Activated naive CD4-positive, alpha-beta T cell treated with anti-CD3 and anti-CD28 coated beads, Interleukin-2, amount 50 U/mL, for 16 hours (primary cell): ENCODE data around the gene WBP11.
A peak's percentile ranks its signal among the peaks of the same experiment; 100 is the strongest.
"Not testable (repeated sequence)": the region's sequence is repeated elsewhere in the genome, so short reads cannot be mapped to it uniquely, and the experiment has no call there.

Source experiments
- DNase-seq: peaks from one replicate; pipeline ENCODE4 v3.0.0-alpha.2; 2020

WBP11 gene

DNA sequence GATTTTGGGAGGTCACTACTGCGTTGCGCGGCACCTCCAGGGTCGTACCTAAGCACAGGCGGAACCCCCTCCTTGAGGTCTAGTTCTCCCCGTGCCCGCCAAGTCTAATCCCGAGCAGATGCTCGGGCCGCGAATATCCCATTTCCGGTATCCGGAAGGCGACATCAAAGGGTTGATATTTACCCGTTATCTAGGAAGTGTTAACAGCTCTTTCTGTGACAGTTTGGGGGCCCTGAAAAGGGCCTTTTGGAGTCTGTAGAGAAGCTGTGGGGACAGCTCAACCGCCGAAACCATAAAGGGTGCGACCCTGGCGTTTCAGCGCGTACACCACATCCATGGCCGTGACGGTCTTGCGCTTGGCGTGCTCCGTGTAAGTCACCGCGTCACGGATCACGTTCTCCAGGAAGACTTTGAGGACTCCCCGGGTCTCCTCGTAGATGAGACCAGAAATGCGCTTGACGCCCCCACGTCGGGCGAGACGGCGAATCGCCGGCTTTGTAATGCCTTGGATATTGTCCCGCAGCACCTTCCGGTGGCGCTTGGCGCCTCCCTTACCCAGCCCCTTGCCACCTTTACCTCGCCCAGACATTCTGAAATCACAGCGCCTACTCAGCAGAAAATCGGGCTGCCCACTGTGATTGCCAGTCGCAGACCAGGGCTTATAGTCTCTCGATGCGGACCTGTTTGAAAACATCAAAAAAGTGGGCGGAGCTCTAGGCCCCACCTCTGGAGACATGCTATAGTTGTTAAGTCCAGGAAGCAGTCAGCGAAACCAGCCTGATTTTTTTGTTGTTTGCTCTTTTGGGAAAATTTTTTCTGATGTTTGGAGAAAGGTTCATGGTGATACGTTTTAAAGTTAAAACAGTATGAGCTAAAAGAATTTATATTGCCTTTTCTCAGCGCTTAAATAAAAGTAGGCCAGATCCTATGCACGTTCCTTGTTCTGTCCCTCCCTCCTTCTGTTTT lies 32.5 kb downstream of the WBP11 start:
- peak; percentile 90 for DNase-seq

DNA sequence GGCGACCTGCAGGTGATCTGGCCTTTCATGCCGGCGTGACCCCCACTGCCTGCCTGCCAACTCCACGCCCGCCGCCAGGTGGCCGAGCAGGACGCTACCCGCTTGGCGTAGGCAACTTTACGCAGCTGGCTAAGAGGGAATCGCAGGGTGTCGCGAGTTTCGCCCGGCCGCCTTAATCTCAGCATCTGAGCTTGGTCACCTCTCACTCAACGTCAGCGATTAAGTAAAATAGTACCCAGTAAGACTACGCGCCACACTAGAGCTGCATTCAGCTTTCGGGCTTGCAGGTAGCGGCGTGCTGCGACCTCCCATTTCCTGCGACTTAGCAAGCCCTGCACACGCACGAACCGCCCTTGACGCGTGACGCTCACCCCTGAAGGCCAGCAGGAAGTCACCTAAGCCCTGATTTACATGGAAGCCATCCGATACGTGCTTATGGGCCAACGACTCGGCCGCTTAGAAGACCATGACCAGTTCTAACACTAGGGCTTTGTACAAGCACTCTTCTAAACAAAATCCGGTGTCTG lies 33.2 kb downstream of the WBP11 start:
- peak; percentile 91 for DNase-seq

DNA sequence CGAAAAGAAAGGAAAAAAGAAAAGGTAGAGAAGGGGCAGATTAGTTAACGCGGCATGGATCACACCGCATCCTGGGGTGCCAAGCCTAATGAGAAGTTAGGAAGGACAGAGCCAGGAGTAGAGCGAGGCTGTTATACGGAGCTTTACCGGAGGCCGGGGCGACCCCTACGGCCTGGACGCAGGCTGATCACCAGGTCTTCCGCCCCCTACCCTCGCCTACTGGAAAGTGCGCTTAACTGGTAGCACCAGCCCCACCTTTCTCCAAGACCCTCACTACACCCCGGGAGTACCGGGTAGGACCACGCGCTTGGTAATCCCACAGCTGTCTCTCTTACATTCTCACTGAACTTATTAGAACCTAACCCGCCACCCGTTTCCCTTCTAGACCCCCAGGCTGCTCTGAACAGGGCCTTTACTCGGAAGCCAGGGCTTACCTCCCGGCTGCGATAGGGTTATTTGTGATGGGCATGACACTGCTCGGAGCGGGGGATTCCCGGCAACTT lies 33.8 kb downstream of the WBP11 start:
- no peak for DNase-seq

DNA sequence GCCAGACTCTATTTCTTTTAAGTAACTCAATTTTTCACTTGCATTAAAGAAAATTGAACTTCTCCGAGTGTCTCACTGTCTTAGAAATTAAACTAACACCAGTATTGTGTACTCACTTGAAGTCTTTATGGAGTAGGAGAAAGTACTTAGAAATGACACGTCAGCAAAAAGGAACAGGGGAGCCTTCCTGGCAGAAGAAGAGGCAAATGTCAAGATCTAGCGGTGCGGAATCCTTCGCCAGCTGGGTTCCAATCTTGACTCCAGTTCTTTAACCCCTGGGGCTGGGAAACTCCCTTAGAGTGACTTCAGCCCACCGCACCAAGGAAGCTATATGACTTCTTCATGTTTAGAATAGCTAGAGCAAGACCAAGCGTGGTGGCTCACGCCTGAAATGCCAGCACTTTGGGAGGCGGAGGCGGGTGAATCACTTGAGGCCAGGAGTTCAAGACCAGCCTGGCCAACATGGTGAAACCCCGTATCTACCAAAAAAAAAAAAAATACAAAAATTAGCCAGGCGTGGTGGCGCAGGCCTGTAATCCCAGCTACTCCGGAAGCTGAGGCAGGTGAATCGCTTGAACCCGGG lies 34.4 kb downstream of the WBP11 start:
- DNase-seq: peak; percentile 21

DNA sequence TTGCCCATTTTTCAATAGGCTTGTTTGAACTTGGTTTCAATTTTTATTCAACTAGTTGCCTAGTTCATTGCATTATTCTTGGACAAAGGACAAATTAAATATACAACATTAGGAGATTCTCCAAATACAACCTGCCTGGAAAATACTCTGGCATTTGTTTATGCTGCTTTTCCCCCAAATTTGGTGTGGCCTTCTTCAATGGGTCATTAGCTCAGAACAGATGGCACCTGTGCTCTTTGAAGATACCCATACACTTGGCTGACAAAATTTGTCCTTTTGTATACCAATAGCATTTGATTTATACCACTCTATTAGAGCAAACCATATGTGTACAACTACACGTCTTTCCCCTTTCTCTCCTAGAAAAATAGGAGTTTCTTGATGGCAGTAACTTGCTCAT lies 35.7 kb downstream of the WBP11 start:
- no peak for DNase-seq

DNA sequence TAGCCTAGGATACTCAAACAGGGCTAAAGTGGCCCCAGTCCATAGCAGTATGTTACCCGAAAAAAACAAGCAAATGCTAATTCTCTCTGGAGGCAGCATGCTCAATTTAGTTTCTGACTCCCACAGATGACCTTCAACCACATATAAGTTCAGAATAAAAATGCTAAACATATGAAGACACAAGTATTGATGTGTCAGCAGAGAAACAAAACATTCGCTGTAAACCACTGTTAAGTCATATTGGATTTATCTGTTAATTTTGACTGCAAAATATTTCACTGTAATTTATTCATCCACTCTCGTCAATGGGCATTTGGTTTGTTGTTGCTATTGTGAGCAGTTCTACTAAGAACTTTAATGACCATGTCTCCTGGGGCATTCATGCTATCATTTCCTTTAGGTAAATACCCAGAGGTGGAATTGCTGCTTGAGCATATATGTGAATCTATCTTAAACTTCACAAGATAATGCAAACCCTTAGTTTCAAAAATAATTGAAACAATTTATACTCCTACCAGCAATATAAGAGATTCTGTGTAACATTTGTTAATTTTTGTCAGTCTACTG lies 36.5 kb downstream of the WBP11 start:
- DNase-seq: no peak

DNA sequence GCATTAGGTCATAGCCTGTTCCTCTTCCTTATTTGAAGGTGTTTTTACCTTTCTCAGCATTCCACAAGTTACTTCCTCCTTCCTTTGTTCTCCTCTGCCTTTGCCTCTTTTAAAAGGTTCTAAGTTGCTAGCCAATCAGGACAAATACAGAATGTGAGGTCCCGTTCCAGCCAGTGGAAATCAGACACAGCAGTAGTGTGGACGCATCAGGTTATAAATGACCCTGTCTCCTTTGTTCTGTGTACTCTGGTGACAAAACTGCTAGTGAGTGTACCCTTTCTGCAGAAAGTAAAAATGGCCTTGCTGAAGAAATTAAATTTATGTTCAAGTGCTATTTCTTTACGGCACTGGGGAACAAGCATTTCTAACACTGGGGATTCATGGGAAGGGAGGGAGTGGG lies 37.3 kb downstream of the WBP11 start:
- DNase-seq: not testable (repeated sequence)

DNA sequence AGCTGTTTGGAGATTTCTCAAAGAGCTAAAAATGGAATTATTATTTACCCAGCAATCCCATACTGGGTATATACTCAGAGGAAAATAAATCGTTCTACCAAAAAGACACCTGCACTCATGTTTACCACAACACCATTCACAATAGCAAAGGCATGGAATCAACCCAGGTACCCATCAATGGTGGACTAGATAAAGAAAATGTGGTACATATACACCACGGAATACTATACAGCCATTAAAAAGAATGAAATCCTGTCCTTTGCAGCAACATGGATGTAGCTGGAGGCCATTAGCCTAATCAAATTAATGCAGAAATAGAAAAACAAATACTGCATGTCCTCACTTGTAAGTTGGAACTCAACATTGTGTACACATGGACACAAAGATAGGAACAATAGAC lies 37.9 kb downstream of the WBP11 start:
- DNase-seq: no peak

DNA sequence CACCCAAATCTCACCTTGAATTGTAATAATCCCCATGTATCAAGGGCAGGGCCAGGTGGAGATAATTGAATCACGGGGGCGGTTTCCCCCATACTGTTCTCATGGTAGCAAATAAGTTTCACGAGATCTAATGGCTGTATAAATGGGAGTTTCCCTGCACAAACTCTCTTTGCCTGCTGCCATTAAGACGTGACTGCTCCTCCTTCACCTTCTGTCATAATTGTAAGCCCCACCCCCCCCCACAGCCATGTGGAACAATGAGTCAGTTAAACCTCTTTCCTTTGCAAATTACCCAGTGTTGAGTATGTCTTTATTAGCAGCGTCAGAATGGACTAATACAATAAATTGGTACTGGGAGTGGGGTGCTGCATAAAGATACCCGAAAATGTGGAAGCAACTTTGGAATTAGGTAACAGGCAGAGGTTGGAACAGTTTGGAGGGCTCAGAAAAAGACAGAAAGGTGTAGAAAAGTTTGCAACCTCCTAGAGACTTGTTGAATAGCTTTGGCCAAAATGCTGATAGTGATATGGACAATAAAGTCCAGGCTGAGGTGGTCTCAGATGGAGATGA lies 43.5 kb downstream of the WBP11 start:
- DNase-seq: not testable (repeated sequence)

DNA sequence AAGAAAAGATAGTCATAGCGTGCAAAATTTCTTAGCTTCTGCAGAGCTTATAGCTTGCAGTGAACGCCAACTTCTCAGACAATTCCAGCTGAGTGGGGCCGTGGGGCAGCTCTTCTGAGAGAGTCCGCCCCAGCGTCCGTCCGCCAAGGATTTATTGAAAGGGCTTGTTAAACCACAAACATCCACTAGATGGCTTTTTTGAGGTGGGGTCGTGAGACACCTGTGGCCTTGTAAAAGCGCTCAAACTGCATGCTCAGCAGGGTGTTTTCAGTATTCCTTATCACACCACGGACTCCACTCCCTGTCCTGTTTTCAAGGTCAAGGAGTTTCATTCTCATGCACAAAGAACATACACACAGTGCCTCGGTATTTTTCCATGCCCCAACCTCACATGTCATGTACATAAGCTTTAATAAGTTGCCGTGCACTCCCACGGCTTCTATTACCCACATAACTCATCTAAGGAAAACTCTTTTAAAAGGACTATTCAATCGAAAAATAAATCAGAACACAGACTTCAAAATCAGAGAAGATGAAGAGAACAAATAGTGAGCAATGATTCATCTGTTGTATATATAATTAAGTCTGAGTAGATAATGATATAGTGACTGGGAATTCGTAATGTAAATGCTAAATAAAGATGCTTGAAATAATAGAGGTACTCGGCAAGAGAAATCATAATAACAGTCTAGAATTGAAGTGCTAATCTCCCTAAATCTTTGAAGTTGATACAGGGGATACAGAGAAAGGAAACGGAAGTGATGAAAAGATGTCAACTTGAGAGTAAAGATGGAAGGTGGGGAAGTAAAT lies 46.7 kb downstream of the WBP11 start:
- no peak for DNase-seq

DNA sequence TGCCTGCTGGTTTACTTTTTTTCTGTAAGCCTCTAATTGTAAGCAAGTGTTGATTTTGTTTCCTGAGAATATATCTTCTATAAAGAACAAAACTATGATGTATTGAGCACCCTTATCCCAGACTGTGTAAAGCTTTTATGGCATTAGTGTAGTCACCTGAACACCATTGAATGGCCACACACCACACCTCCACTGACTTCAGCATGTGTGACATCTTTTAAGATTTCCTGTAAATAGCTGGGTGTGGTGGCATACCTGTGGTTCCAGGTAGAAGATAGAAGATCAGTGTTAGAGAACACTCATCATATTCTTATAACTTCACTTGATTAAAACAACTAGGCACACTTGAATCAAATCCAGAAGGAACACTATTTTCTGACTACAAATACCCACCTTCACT lies 51.3 kb downstream of the WBP11 start:
- DNase-seq: no peak

DNA sequence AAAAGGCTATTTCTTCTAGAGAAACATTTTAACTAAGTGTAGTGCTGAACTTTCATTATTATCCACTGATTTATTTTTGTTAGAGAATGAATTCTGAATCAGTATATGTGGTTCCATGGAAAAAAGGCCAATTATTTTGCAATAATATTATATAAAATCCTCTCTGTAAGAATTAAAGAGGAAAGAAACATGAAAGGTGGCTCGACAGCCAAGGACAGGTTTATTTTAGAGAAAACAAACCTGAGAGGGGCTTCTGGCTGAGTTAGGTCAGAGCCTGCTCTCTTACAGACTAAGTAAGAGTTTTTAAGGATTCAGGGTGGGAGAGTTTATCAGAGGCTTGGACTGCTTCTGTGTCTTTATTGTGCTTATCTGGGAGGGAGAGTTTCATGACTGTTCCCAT lies 60.2 kb downstream of the WBP11 start:
- no peak for DNase-seq

DNA sequence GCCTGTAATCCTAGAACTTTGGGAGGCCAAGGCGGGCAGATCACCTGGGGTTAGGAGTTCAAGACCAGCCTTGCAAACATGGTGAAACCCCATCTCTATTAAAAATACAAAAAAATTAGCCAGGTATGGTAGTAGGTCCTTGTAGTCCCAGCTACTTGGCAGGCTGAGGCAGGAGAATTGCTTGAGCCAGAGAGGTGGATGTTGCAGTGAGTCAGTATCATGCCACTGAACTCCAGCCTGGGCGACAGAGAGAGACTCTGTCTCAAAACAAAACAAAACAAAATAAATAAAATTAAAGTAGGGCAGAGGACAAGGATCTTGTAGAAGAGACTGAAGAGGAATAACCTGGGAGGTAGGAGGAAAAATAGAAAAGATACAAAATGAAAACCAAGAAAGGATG lies 61.3 kb downstream of the WBP11 start:
- DNase-seq: no peak

DNA sequence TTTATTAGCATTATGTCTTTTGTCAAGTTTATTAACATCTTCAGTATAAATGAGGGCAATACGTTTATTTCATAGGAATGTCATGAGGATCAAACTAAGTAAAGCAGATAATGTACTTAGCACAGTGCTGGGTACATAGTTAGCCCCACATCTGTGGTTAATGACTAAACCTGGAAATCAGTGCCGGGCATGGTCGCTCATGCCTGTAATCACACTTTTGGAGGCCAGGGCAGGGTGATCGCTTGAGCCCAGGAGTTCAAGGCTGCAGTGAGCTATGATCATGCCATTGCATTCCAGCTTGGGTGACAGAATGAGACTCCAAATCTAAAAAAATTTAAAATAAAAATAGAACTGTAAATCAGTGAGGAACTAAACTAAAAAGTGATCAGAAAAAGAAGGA lies 62.1 kb downstream of the WBP11 start:
- DNase-seq: no peak

DNA sequence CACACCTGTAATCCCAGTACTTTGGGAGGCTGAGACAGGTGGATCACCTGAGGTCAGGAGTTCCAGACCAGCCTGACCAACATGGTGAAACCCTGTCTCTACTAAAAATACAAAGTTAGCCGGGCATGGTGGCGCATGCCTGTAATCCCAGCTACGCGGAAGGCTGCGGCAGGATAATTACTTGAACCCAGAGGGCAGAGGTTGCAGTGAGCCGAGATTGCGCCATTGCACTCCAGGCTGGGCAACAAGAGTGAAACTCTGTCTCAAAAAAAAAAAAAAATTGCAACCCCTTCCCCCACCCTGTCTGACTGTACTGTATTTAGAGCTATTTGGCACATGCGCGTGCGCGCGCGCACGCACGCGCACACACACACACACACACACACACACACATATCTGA lies 66.8 kb downstream of the WBP11 start:
- DNase-seq: not testable (repeated sequence)
